Stimulated activated CD4-positive, alpha-beta T cell treated with anti-CD3 and anti-CD28 coated beads, Interleukin-2, amount 100 ng/mL, for 4 hours (primary cell): ENCODE data around the gene MYH11.
"Not testable (repeated sequence)": the region's sequence is repeated elsewhere in the genome, so short reads cannot be mapped to it uniquely, and the experiment has no call there.

Experiments
- DNase-seq: peaks from one replicate; pipeline ENCODE4 v3.0.0-alpha.2; 2020; ENCODE audit warnings: low read depth

Gene MYH11

GRCh38 chr16:15672127-15672513, 184.7 kb downstream of the MYH11 start:
- not testable (repeated sequence) for DNase-seq

- no peak for DNase-seq
These were observed 185.2 kb downstream of the MYH11 start for GRCh38 chr16:15671530-15672117.

DNA sequence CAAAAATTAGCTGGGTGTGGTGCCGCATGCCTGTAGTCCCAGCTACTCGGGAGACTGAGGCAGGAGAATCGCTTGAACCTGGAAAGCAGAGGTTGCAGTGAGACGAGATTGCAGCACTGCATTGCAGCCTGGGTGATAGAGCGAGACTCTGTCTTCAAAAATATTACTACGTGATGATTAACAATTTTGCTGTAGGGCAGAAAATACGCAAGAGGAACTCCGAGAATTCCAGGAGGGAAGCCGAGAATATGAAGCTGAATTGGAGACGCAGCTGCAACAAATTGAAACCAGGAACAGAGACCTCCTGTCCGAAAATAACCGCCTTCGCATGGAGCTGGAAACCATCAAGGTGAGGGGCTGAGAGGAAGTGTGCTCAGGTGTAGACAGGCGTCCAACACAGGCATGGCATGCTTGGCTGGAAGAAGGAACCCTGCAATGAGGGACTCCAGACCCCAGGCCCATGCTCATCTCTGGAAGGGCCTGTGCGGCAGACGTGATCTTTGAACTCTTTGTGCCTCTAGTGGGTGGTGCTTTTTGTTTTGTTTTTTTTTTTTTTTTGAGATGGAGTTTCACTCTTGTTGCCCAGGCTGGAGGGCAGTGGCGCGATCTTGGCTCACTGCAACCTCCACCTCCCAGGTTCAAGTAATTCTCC, 189.6 kb downstream of the MYH11 start:
- DNase-seq = no peak

- DNase-seq = no peak
These were observed 191.7 kb downstream of the MYH11 start for GRCh38 chr16:15665107-15665506.

DNA sequence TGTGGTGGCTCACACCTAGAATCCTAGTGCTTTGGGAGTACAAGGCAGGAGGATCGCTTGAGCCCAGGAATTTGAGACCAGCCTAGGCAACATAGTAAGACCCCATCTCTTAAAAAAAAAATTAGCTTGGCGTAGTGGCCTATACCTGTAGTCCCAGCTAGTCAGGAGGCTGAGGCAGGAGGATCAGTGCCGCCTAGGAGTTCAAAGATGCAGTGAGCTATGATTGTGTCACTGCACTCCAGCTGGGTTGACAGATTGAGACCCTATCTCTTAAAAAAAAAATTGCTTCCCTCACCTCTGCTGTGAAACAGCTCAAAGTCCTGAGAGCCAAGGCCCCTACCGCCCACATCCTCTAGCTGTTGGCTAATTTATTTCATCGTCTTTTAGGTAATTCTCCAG, 196.6 kb downstream of the MYH11 start:
- no peak for DNase-seq

DNA sequence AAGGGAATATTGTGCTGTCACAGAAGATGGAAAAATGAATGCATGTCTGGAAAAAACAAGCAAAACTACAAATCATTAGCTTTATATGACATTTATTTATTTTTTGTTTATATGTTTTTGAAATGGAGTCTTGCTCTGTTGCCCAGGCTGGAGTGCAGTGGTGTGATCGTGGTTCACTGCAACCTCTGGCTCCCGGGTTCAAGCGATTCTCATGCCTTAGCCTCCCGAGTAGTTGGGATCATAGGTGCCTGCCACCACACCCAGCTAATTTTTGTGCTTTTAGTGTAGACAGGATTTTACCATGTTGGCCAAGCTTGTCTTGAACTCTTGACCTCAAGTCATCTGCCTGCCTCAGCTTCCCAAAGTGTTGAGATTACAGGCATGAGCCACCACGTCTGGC, 198.3 kb downstream of the MYH11 start:
- DNase-seq = no peak

DNA sequence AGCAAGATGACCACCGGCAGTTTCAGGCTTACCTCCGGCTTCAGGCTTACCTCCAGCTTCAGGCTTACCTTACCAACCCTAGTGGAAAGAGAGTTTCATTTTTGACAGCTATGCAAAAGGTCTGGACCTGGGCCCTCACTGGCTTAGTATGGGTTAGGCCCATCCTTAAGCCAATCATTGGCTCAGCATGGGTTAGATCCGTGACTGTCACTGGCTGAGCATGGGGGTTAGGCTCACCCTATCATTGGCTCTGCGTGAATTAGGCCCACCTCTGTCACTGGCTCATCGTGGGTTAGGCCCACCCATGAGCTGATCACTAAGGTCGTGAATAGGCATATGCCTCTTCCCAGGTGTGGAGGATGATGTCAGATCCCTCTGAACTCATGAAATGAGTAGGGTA, 198.7 kb downstream of the MYH11 start:
- no peak for DNase-seq

DNA sequence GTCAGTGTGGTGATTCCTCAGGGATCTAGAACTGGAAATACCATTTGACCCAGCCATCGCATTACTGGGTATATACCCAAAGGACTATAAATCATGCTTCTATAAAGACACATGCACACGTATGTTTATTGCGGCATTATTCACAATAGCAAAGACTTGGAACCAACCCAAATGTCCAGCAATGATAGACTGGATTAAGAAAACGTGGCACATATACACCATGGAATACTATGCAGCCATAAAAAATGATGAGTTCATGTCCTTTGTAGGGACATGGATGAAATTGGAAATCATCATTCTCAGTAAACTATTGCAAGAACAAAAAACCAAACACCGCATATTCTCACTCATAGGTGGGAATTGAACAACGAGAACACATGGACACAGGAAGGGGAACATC, 201.3 kb downstream of the MYH11 start:
- not testable (repeated sequence) for DNase-seq

DNA sequence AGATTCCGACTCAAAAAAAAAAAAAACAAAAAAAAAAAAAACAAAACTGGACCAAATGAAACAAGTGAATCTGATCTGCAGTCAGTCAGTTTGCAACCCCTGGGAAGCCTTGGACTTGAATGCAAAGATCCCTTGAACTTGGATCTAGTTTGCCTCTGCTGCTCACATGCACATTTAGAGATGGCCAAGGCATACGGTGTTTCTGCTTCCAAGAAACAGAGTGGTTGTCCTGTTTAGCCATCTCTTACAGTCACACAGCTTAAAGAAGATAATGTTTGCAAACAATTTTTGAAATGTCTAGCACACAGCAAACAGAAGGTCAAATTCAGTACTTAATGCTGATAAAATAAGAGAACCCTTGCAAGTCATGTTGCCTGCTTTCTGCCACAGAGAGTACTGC, 202.2 kb downstream of the MYH11 start:
- no peak for DNase-seq

DNA sequence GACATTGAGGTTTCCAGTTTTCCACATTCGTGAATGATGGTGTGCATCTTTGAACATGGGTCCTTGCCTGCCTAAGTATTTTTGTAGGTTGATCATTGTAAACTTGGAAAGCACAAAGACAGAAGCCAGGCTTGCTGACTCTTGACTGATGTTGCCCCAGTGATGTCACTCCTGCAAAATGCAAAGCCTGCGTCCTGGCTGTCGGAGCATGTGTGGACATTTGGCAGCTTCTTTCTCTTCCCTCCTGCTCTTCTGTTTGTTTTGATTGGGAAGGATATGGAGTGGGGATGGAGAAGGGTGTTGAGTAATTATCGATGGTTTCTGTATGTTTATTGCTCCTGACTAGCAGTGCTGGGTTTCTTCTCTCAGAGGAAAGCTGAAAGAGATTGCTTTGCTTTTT, 203.6 kb downstream of the MYH11 start:
- no peak for DNase-seq
